Uterus (tissue), 4 donors: Measurements from ENCODE around the gene DIP2A. TPM values are rescaled to one million over a fixed set of nuclear protein-coding genes. Genes with fewer than 3 reads are reported as not detected.

Experiments
- small RNA-seq: library from RNA; depleted of rRNA; stranded (forward); fragments of <200 nt; gene quantifications from one replicate; pipeline ENCODE3, GENCODE V24; 2016
- total RNA-seq, 4 donors: library from RNA; depleted of rRNA in 3 of 4; stranded (reverse); fragments of >200 nt in 3 of 4; gene quantifications; one replicate each; pipeline versions ENCODE4 v1.1.0 to v1.2.4, GENCODE V29; 2014 to 2023
- donor health status: DM: yes; HTN: yes; CAD: no.

DIP2A gene
- total RNA-seq, 4 donors from 2014 or later = 51.0 to 56.3 (median 51.6) TPM

Small RNA genes within 50 kb of the gene (small RNA-seq; reads per million reads assigned to genes)
- gene RNU6-396P = not detected

Other genes starting within 250 kb of the DIP2A start
- 10 to 100 TPM; 35.4 to 94.0 (median 41.5) TPM for gene LSS, start 230.1 kb upstream of the DIP2A start, total RNA-seq
- 100 to 1,000 TPM in 2 of 4 donors, 10 to 100 TPM in 2; 24.1 to 128 (median 93.2) TPM for gene MCM3AP, start 173.3 kb upstream of the DIP2A start, total RNA-seq
- gene YBEY, start 172.5 kb upstream of the DIP2A start, total RNA-seq = 10 to 100 TPM in 3 of 4 donors, 1 to 10 TPM in 1; 2.9 to 78.6 (median 13.0) TPM
- gene C21orf58, start 135.0 kb upstream of the DIP2A start, total RNA-seq = 1 to 10 TPM in 3 of 4 donors, under 1 TPM in 1; 0.88 to 9.4 (median 5.6) TPM
- gene PCNT, start 134.7 kb upstream of the DIP2A start, total RNA-seq = 10 to 100 TPM in 2 of 4 donors, 1 to 10 TPM in 2; 6.2 to 29.7 (median 17.1) TPM
- 10 to 100 TPM in 1 of 4 donors, 1 to 10 TPM in 1, not detected in 2; 1.8 to 18.2 TPM for gene S100B, start 146.2 kb downstream of the DIP2A start, total RNA-seq
- 100 to 1,000 TPM in 1 of 4 donors, 10 to 100 TPM in 3; 45.6 to 171 (median 76.4) TPM for gene PRMT2, start 176.8 kb downstream of the DIP2A start, total RNA-seq